Body of pancreas (tissue), 4 donors: ENCODE measurements around the gene MKI67. TPM values are rescaled to one million over a fixed set of nuclear protein-coding genes. Genes with fewer than 3 reads are reported as not detected.

Source experiments
- ATAC-seq: fragments of 150-250 bp; one replicate; pipeline ENCODE4 v1.9.1; 2016
- DNase-seq, 4 donors: peaks; one replicate each; pipeline ENCODE4 v3.0.0-alpha.2; 2019
- H3K27ac ChIP-seq, 4 donors: fragments of 200-600 bp; sonication (generic); 1 replicate in 3 of 4; 2 replicates in 1 of 4; pipeline versions ENCODE4 v1.5.1 to v1.6.1; 2016 to 2019; ENCODE audit warnings: mild to moderate bottlenecking in 1 of 4, mixed read lengths in 1 of 4, moderate library complexity in 1 of 4
- H3K27me3 ChIP-seq, 2 donors: fragments of 200-600 bp; sonication (generic); one replicate each; pipeline ENCODE4 v1.6.0; 2016; ENCODE audit warnings: mild to moderate bottlenecking in 1 of 2
- H3K36me3 ChIP-seq, 2 donors: fragments of 200-600 bp; sonication (generic); replicated peaks in 1 of 2; 2 replicates each; pipeline ENCODE4 v1.5.1; 2016; ENCODE audit warnings: low read depth in 2 of 2; ENCODE audit not compliant: insufficient read depth in 1 of 2
- H3K4me1 ChIP-seq: fragments of 200-600 bp; sonication (generic); one replicate; pipeline ENCODE4 v1.6.0; 2016
- H3K4me3 ChIP-seq, 2 donors: fragments of 200-600 bp; sonication (generic); 1 replicate in 1 of 2; 2 replicates in 1 of 2; pipeline ENCODE4 v1.5.1; 2016 to 2019
- H3K9me3 ChIP-seq, 3 donors: fragments of 200-600 bp; sonication (generic); 1 replicate in 2 of 3; 2 replicates in 1 of 3; pipeline ENCODE4 v1.5.1; 2016
- POLR2A ChIP-seq, 3 donors: fragments of 450-650 bp; IDR thresholded peaks; one replicate each; pipeline ENCODE4 v1.6.1; 2016; ENCODE audit warnings: antibody characterized with exemption in 3 of 3, mild to moderate bottlenecking in 2 of 3
- WGBS, 2 donors: methylation state at CpG; one replicate each; pipeline ENCODE4 v1.1.5; 2017; 5-methylcytosine and 5-hydroxymethylcytosine counted together
- intact Hi-C: fragments of 100-400 bp; cut with DNase I; formaldehyde crosslinking; loops from one replicate; pipeline ENCODE4 v1.15.1; 2023
- total RNA-seq, 2 donors: library from RNA; depleted of rRNA; stranded (reverse); fragments of >200 nt; gene quantifications; one replicate each; pipeline ENCODE4 v1.1.0, GENCODE V29; 2016
- TF ChIP-seq, protein P1 (sequence below), 7 experiments: fragments of 450-650 bp in 4 of 7; fragments of 200-600 bp in 3 of 7; sonication (generic) in 3 of 7; IDR thresholded peaks; one replicate each; pipeline ENCODE4 v1.5.1; 2016 to 2019; ENCODE audit warnings: antibody characterized with exemption in 7 of 7

MKI67 gene
- total RNA-seq, 2 donors from 2014 or later: under 0.01 to 0.33 TPM

DNA sequence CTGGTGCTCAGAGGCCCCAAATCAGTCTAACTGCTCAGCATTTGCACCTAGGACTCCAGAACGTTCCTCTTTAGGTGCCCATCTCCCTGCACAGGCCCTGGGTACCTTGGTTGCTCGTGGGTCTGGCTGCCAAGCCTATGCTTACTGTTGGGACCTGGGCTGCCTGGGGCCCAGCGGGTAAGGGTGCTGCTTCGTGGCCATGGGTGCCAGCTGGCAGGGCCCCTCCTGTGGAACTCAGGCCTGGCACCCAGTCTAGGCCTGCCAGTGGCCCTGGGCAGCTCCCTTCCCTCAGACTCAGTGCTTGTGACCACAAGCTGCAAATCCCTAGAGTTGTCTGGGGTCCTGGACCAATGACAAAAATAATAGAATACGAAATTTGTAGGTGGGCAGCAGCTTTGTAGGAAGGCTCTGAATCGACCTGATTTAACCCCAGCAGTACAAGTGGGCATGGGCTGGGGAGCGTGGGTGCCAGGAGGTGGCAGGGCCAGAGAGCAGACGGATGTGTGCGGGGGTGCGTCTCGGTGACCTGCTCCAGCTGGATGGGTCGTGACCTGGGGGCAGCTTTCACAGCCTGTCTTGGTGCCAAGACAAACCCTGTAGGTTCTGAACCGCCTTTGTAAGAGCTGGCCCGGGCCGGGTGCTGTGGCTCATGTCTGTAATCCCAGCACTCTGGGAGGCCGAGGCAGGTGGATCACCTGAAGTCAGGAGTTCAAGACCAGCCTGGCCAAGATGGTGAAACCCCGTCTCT is 69.7 kb downstream of the MKI67 start:
- Histone ChIP-seq H3K36me3 (no peaks in the 10 kb centered on the region), H3K4me3 (no peak overlapping the region), H3K27ac (no peak overlapping the region), H3K9me3 (no peaks in the 10 kb centered on the region), H3K4me1 (no peaks in the 10 kb centered on the region), H3K27me3 (no peaks in the 10 kb centered on the region)
- no peak for DNase-seq
- WGBS, 2 donors: 71 to 82% methylated on average over 13 to 17 of the region's 17 CpGs
- intact Hi-C loops: no loop called here
- TF ChIP-seq, protein P1, sequence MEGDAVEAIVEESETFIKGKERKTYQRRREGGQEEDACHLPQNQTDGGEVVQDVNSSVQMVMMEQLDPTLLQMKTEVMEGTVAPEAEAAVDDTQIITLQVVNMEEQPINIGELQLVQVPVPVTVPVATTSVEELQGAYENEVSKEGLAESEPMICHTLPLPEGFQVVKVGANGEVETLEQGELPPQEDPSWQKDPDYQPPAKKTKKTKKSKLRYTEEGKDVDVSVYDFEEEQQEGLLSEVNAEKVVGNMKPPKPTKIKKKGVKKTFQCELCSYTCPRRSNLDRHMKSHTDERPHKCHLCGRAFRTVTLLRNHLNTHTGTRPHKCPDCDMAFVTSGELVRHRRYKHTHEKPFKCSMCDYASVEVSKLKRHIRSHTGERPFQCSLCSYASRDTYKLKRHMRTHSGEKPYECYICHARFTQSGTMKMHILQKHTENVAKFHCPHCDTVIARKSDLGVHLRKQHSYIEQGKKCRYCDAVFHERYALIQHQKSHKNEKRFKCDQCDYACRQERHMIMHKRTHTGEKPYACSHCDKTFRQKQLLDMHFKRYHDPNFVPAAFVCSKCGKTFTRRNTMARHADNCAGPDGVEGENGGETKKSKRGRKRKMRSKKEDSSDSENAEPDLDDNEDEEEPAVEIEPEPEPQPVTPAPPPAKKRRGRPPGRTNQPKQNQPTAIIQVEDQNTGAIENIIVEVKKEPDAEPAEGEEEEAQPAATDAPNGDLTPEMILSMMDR (IDR thresholded peaks at IDR 0.05): no peak
- no peak for TF ChIP-seq POLR2A (IDR thresholded peaks at IDR 0.05)
- ATAC-seq: no peak

DNA sequence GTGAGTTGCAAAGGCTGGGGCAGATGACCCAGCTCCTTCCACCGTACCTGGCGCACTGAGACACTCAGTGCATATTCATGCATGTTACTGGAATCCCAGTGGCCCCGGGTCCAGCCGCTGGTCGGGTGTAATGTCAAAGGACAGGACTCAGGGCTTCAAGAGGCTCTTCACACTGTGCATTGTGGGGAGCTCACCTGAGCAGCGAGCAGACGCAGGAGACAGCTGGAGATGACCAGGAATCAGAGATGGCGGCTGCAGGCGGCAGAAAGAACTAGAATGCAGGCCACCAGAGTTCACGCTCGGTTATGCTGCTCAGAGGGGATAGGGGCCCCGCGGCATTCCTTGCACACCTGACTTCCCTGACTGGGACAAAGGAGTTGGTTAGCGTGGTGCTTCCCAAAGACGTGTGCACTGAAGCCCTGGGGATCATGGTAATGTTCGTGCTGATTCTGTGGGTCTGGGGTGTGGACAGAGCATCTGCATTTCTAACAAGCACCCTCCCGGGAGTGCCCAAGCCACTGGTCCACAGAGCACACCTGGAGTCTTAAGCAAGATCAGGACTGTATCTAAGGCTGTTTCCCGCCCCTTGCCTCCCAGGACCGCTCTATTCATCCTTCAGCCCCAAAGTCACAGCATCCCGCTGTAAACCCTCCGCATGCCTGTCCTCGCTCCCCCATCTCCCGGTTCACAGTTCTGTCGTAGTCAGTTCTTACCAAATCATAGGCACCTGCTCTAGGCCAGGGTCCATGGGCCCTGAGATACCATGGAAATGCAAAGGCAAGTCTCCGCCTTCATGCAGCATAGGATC is 71.0 kb downstream of the MKI67 start:
- H3K36me3 ChIP-seq: no peaks in the 10 kb centered on the region
- ATAC-seq: no peak
- no peak overlapping the region for H3K27ac ChIP-seq
- TF ChIP-seq POLR2A (IDR thresholded peaks at IDR 0.05): no peak
- TF ChIP-seq, protein P1 (IDR thresholded peaks at IDR 0.05): no peak
- no peak overlapping the region for H3K4me3 ChIP-seq
- H3K4me1 ChIP-seq: no peaks in the 10 kb centered on the region
- intact Hi-C loops: no loop called here
- no peaks in the 10 kb centered on the region for H3K27me3 ChIP-seq
- no peak for DNase-seq
- no peaks in the 10 kb centered on the region for H3K9me3 ChIP-seq
- WGBS, 2 donors: 85 to 86% methylated on average over 25 of the region's 25 CpGs

DNA sequence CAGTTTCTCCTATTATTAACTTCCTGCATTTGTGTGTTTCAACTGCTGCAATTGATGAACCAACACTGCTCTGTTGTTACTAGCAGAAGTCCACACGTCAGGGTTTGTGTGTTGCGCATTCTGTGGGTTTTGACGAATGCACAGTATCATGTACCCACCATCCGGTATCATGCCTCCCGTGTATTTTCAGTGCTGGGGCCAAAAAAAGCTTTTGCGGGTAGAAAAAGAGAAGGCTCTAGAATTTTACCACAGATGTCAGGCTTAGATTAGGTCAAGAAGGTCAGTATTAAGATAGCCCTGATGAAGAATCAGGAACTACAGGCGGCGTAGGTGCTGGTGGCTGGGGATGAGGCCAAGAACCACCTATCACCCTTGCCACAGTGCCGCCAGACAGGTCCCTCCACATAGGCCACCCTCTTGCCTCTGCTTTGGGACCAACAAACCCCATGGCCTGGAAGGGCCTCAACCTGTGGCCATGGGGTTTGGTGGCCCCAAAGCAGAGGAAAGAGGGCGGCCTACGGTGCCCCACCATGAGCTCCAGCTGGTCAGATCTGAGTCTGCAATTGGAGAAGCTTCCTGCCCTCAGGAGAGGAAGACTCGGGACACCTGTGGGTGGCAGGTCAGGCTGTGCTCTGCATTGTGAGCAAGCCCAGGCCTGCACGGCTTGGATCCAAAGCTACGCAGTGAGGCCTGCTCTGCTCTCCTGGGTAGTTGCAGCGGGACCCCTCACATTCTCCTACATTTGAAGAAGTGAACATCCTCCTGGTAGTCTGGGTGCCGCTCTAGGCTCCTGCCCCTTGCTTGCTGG is 71.9 kb downstream of the MKI67 start:
- ATAC-seq (no peak), DNase-seq (peak in 1 of 4 donors; percentile 70)
- peak overlapping the region in 1 of 4 donors; percentile 49 for H3K27ac ChIP-seq
- H3K4me3 ChIP-seq: no peak overlapping the region
- no peaks in the 10 kb centered on the region for H3K36me3 ChIP-seq
- no peak for TF ChIP-seq POLR2A (IDR thresholded peaks at IDR 0.05)
- TF ChIP-seq, protein P1 (IDR thresholded peaks at IDR 0.05): no peak
- H3K4me1 ChIP-seq: no peaks in the 10 kb centered on the region
- H3K27me3 ChIP-seq: no peaks in the 10 kb centered on the region
- no peaks in the 10 kb centered on the region for H3K9me3 ChIP-seq
- 75 to 85% methylated on average over 13 to 16 of the region's 16 CpGs for WGBS, 2 donors
- intact Hi-C loops: no loop called here

DNA sequence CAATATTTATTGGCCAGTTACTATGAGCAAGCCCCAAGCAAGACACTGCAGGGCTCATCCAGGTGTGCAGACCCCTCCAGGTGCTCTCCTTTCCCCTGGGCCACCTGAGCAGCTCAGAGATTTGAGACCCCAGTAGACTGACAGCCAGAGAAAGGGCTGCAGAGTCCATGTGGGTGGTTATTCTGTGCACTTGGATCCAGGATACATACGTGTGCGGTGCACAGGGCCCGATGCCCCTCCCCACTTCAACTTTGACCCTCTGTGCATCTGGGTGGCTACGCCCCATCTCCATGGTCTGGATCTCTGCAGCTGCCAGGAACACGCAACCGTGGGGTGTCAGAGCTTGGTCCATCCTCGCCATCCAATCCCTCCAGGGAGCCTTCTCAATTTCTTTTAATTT is 72.9 kb downstream of the MKI67 start:
- intact Hi-C loops: no loop called here
- H3K4me3 ChIP-seq: no peak overlapping the region
- no peak for ATAC-seq
- TF ChIP-seq, protein P1 (IDR thresholded peaks at IDR 0.05): no peak
- no peak for TF ChIP-seq POLR2A (IDR thresholded peaks at IDR 0.05)
- H3K36me3 ChIP-seq: no peaks in the 10 kb centered on the region
- no peaks in the 10 kb centered on the region for H3K27me3 ChIP-seq
- no peak overlapping the region for H3K27ac ChIP-seq
- H3K4me1 ChIP-seq: no peaks in the 10 kb centered on the region
- no peaks in the 10 kb centered on the region for H3K9me3 ChIP-seq
- DNase-seq: no peak
- 87 to 90% methylated on average over 7 of the region's 7 CpGs for WGBS, 2 donors
